ENCODE results near the gene PRPF8.

DNA sequence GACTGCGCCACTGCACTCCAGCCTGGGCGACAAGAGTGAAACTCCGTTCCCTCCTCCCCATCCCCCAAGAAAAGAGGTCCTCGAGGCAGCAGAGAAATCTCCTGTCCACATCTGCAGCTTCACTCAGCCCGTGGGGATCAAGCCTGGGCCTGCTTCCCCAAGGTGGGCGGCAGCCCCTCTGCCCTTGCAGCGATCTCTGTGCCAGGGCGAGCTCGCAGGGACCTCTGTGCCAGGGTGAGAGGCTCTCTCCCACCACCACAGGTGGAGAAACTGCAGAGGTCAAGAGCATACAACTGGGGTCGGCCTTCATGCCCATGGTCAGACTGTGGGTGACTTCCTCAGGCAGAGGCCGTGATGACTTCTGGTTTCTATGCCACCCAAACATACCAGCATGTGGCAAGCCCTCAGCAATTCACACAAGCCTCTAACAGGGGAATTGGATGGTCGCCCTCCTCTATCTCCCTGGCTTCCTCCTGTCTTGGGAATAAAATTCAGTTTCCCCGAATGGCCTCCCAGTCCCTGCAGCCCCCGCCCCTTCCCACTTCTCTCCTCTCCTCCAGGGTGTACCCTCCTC lies 61.5 kb downstream of the PRPF8 start:
- TF ChIP-seq GATA2 (IDR thresholded peaks at IDR 0.05; ENCODE audit: low read depth, low read length) (no peak), GATA3 (IDR thresholded peaks at IDR 0.05; ENCODE audit: low read depth, low read length) (no peak)

Measured in SH-SY5Y (cell line).